Gastrocnemius medialis (tissue), 4 donors: ENCODE measurements around the gene KCNB1.

Experiments used
- POLR2A ChIP-seq, 2 donors: fragments of 450-650 bp; IDR thresholded peaks; one replicate each; pipeline ENCODE4 v1.6.1; 2017; ENCODE audit warnings: antibody characterized with exemption in 2 of 2, mild to moderate bottlenecking in 2 of 2, moderate library complexity in 2 of 2
- TF ChIP-seq, protein P1 (sequence below), 5 experiments: fragments of 450-650 bp in 3 of 5; fragments of 200-600 bp in 2 of 5; sonication (generic) in 2 of 5; IDR thresholded peaks in 4 of 5; conservative IDR thresholded peaks in 1 of 5; 1 replicate in 4 of 5; 2 replicates in 1 of 5; pipeline ENCODE4 v1.5.1; 2016 to 2019; ENCODE audit warnings: antibody characterized with exemption in 5 of 5, mild to moderate bottlenecking in 3 of 5, moderate library complexity in 3 of 5

DNA sequence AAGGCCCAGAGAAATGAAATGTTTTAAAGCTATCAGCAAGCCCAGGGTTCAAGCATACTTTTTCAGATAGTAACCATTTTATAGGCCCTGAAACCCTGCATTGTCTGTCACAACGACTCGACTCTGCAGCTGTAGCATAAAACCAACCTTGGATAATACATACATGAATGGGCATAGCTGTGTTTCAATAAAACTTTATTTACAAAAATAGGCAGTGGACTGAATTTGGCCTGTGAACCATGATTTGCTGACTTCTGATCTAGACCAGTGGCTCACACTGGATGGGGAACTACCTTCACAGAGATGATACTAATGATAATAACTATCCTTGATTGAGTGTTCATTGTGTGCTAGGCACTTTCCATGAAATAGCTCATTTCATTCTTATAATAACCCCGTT lies 107.3 kb downstream of the KCNB1 start:
- TF ChIP-seq, protein P1, sequence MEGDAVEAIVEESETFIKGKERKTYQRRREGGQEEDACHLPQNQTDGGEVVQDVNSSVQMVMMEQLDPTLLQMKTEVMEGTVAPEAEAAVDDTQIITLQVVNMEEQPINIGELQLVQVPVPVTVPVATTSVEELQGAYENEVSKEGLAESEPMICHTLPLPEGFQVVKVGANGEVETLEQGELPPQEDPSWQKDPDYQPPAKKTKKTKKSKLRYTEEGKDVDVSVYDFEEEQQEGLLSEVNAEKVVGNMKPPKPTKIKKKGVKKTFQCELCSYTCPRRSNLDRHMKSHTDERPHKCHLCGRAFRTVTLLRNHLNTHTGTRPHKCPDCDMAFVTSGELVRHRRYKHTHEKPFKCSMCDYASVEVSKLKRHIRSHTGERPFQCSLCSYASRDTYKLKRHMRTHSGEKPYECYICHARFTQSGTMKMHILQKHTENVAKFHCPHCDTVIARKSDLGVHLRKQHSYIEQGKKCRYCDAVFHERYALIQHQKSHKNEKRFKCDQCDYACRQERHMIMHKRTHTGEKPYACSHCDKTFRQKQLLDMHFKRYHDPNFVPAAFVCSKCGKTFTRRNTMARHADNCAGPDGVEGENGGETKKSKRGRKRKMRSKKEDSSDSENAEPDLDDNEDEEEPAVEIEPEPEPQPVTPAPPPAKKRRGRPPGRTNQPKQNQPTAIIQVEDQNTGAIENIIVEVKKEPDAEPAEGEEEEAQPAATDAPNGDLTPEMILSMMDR (IDR thresholded peaks at IDR 0.05 in 4 of 5, conservative IDR thresholded peaks at IDR 0.05 in 1 of 5), result no peak
- no peak for TF ChIP-seq POLR2A (IDR thresholded peaks at IDR 0.05)
